Measurements from ENCODE around the gene PARP3. TPM values are rescaled to one million over a fixed set of nuclear protein-coding genes. Genes with fewer than 3 reads are reported as not detected.
A peak's percentile ranks its signal among the peaks of the same experiment; 100 is the strongest.
"Not testable (repeated sequence)": the region's sequence is repeated elsewhere in the genome, so short reads cannot be mapped to it uniquely, and the experiment has no call there.

PARP3 gene
- 10 to 100 TPM in 2 of 4 donors, 1 to 10 TPM in 2; 8.1 to 21.8 (median 14.0) TPM for total RNA-seq

GRCh38 chr3:51941798-51942602, at the start of gene PARP3, which contains the start of gene RRP9:
Gene PARP3, plus strand, starts transcription at chr3:51942363. Its CDS starts 993 bp downstream, at chr3:51943356.
Gene RRP9, minus strand, starts transcription at chr3:51941904. Its CDS starts 37 bp downstream, at chr3:51941867.
- H3K4me3 ChIP-seq, result peak within 1 kb of the TSS; percentile 82
- H3K4me1 ChIP-seq, result peaks cover 34% of the 10 kb centered on the region
- peaks cover 21% of the 10 kb centered on the region for H3K36me3 ChIP-seq
- H3K27me3 ChIP-seq, result no peaks in the 10 kb centered on the region
- H3K27ac ChIP-seq, result peak within 1 kb of the TSS; percentile 90
- under 1% methylated on average over 32 of the region's 67 CpGs for WGBS
- no peaks in the 10 kb centered on the region for H3K9me3 ChIP-seq
- TF ChIP-seq CTCF (IDR thresholded peaks at IDR 0.05) (peak; percentile 98 to 100), POLR2A (IDR thresholded peaks at IDR 0.05) (peak; percentile 19 to 58), POLR2AphosphoS5 (IDR thresholded peaks at IDR 0.05) (peak in 2 of 3 donors; percentile 57 to 84), EP300 (IDR thresholded peaks at IDR 0.05) (no peak)
- DNase-seq (ENCODE audit: low spot score in 2 of 2), result peak; percentile 100

GRCh38 chr3:51894391-51894790, 47.8 kb upstream of the PARP3 start:
- TF ChIP-seq CTCF (IDR thresholded peaks at IDR 0.05) (no peak), POLR2AphosphoS5 (IDR thresholded peaks at IDR 0.05) (no peak), POLR2A (IDR thresholded peaks at IDR 0.05) (no peak), EP300 (IDR thresholded peaks at IDR 0.05) (no peak)
- Histone ChIP-seq H3K4me3 (no peak overlapping the region), H3K36me3 (no peaks in the 10 kb centered on the region), H3K9me3 (no peaks in the 10 kb centered on the region), H3K27ac (no peak overlapping the region), H3K27me3 (no peaks in the 10 kb centered on the region), H3K4me1 (no peaks in the 10 kb centered on the region)
- DNase-seq (ENCODE audit: low spot score in 2 of 2), result no peak
- WGBS, result 94% methylated on average over 4 of the region's 4 CpGs

DNA sequence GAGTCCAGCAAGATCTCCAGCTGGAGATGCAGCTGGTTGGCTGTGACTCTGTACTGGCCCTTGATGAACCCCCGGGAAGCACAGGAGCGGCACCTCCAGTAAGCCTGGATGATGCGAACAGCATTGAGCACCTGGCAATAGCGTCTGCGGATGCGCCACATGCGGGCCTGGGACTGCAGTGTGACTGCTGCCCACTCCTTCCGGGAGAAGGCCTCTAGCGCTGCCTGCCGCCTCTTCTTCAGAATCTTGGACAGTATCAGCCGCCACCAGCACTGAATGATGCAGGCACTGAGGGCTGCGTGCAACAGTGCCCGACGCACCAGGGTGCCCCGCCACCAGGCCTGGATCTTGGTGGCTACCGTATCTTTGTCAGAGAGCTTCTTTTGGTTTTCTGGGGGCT, 47.2 kb upstream of the PARP3 start:
- 95% methylated on average over 10 of the region's 16 CpGs for WGBS

GRCh38 chr3:51896607-51897305, 45.4 kb upstream of the PARP3 start:
- no peaks in the 10 kb centered on the region for H3K4me1 ChIP-seq
- no peak for TF ChIP-seq POLR2A (IDR thresholded peaks at IDR 0.05)
- no peak for TF ChIP-seq CTCF (IDR thresholded peaks at IDR 0.05)
- no peak for TF ChIP-seq POLR2AphosphoS5 (IDR thresholded peaks at IDR 0.05)
- no peak for TF ChIP-seq EP300 (IDR thresholded peaks at IDR 0.05)
- H3K27me3 ChIP-seq, result no peaks in the 10 kb centered on the region
- H3K4me3 ChIP-seq, result no peak overlapping the region
- 83% methylated on average over 10 of the region's 10 CpGs for WGBS
- no peak for DNase-seq (ENCODE audit: low spot score in 2 of 2)
- H3K9me3 ChIP-seq, result no peaks in the 10 kb centered on the region
- no peak overlapping the region for H3K27ac ChIP-seq
- no peaks in the 10 kb centered on the region for H3K36me3 ChIP-seq

More for the DNA sequence above, 47.2 kb upstream of the PARP3 start:
- no peak overlapping the region for H3K27ac ChIP-seq
- H3K36me3 ChIP-seq, result no peaks in the 10 kb centered on the region
- no peak for DNase-seq (ENCODE audit: low spot score in 2 of 2)
- H3K27me3 ChIP-seq, result no peaks in the 10 kb centered on the region
- no peak for TF ChIP-seq EP300 (IDR thresholded peaks at IDR 0.05)
- no peak for TF ChIP-seq POLR2AphosphoS5 (IDR thresholded peaks at IDR 0.05)
- TF ChIP-seq POLR2A (IDR thresholded peaks at IDR 0.05), result no peak
- no peak for TF ChIP-seq CTCF (IDR thresholded peaks at IDR 0.05)
- no peak overlapping the region for H3K4me3 ChIP-seq
- no peaks in the 10 kb centered on the region for H3K4me1 ChIP-seq
- no peaks in the 10 kb centered on the region for H3K9me3 ChIP-seq

- Histone ChIP-seq H3K9me3 (no peaks in the 10 kb centered on the region), H3K27ac (no peak overlapping the region), H3K4me3 (no peak overlapping the region), H3K4me1 (no peaks in the 10 kb centered on the region), H3K36me3 (no peaks in the 10 kb centered on the region), H3K27me3 (no peaks in the 10 kb centered on the region)
- TF ChIP-seq EP300 (IDR thresholded peaks at IDR 0.05), result no peak
- TF ChIP-seq POLR2AphosphoS5 (IDR thresholded peaks at IDR 0.05), result no peak
- TF ChIP-seq POLR2A (IDR thresholded peaks at IDR 0.05), result no peak
- no peak for TF ChIP-seq CTCF (IDR thresholded peaks at IDR 0.05)
- WGBS, result 85% methylated on average over 15 of the region's 15 CpGs
- DNase-seq (ENCODE audit: low spot score in 2 of 2), result no peak
These were observed 44.8 kb upstream of the PARP3 start for GRCh38 chr3:51897391-51897790.

DNA sequence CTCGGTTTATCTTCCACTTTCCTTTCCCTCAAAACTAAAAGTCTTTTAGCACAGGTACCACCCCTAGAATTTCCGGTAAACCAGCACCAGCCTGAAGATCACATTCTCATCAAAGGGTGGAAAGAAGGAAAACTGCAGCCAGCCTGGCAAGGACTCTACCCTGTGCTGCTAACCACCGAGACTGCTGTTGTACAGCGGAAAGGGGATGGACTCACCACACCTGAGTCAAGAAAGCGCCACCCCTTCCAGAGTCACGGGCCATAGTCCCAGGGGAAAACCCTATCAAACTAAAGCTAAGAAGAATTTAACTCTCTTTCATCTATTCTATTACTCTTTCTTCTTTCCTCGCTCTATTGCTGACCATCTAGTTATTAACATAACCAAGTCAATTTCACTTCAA, 42.1 kb upstream of the PARP3 start:
- H3K4me3 ChIP-seq; H3K27me3 ChIP-seq; H3K36me3 ChIP-seq; DNase-seq (ENCODE audit: low spot score in 2 of 2); H3K27ac ChIP-seq; H3K4me1 ChIP-seq; H3K9me3 ChIP-seq: not testable (repeated sequence)
- WGBS, result 66% methylated on average over 7 of the region's 7 CpGs

DNA sequence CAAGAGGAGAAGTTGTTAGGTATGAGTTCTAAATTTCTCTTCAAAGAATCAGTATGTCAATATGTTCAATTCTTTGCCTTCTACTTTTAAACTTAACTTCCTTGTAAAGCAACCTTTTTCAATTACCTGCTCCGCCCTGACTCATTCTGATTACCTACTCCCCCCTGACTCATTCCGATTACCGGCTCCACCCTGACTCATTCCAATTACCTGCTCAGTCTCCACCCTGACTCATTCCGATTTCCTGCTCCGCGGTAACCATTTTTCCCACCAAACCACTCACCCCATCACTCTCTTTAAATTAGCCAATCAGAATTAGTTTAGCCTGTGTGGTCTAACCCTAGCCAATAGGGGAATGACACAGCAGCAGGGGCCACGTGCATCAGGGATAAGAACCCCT, 39.8 kb upstream of the PARP3 start:
- WGBS, result 57% methylated on average over 7 of the region's 7 CpGs
- DNase-seq (ENCODE audit: low spot score in 2 of 2); H3K27ac ChIP-seq: not testable (repeated sequence)

More for the DNA sequence above, 39.8 kb upstream of the PARP3 start:
- H3K27me3 ChIP-seq, H3K9me3 ChIP-seq, H3K36me3 ChIP-seq, H3K4me3 ChIP-seq, H3K4me1 ChIP-seq: not testable (repeated sequence)

Measured in suprapubic skin (tissue), 4 donors.